IPS-18c (cell line): Measurements from ENCODE around the gene CLCN1.
"Not testable (repeated sequence)": the region's sequence is repeated elsewhere in the genome, so short reads cannot be mapped to it uniquely, and the experiment has no call there.

Experiments used
- H3K4me3 ChIP-seq: 2 replicates; pipeline ENCODE4 v1.7.0; 2013; ENCODE audit warnings: low read depth, mild to moderate bottlenecking, low read length, moderate library complexity; ENCODE audit not compliant: insufficient read depth
- H3K9me3 ChIP-seq: one replicate; pipeline ENCODE4 v1.6.1; 2013; ENCODE audit warnings: mild to moderate bottlenecking, low read length, moderate library complexity; ENCODE audit not compliant: control insufficient read depth, insufficient read depth

The CLCN1 gene

GRCh38 chr7:143387156-143387975, 71.5 kb downstream of the CLCN1 start:
- H3K4me3 ChIP-seq, result no peak overlapping the region

GRCh38 chr7:143388051-143388450, 72.1 kb downstream of the CLCN1 start:
- H3K9me3 ChIP-seq, result no peaks in the 10 kb centered on the region

More at GRCh38 chr7:143387156-143387975, 71.5 kb downstream of the CLCN1 start:
- no peaks in the 10 kb centered on the region for H3K9me3 ChIP-seq

GRCh38 chr7:143388491-143389101, 72.7 kb downstream of the CLCN1 start:
- Histone ChIP-seq H3K4me3 (no peak overlapping the region), H3K9me3 (no peaks in the 10 kb centered on the region)

More at GRCh38 chr7:143388051-143388450, 72.1 kb downstream of the CLCN1 start:
- no peak overlapping the region for H3K4me3 ChIP-seq

- H3K9me3 ChIP-seq, result no peaks in the 10 kb centered on the region
- no peak overlapping the region for H3K4me3 ChIP-seq
Measured at GRCh38 chr7:143389316-143390103, 73.6 kb downstream of the CLCN1 start.

- H3K9me3 ChIP-seq, result no peaks in the 10 kb centered on the region
- no peak overlapping the region for H3K4me3 ChIP-seq
Measured at GRCh38 chr7:143390104-143390772, 74.3 kb downstream of the CLCN1 start.

- H3K4me3 ChIP-seq, result no peak overlapping the region
- no peaks in the 10 kb centered on the region for H3K9me3 ChIP-seq
Measured at GRCh38 chr7:143390773-143391317, 74.9 kb downstream of the CLCN1 start.

- no peak overlapping the region for H3K4me3 ChIP-seq
- no peaks in the 10 kb centered on the region for H3K9me3 ChIP-seq
Measured at GRCh38 chr7:143391462-143392404, 75.8 kb downstream of the CLCN1 start.

- not testable (repeated sequence) for H3K9me3 ChIP-seq, H3K4me3 ChIP-seq
Measured at GRCh38 chr7:143392427-143392826, 76.5 kb downstream of the CLCN1 start.

GRCh38 chr7:143392875-143393266, 77.0 kb downstream of the CLCN1 start:
- Histone ChIP-seq H3K4me3 (no peak overlapping the region), H3K9me3 (no peaks in the 10 kb centered on the region)

- H3K4me3 ChIP-seq, result no peak overlapping the region
- no peaks in the 10 kb centered on the region for H3K9me3 ChIP-seq
Measured at GRCh38 chr7:143393267-143394041, 77.5 kb downstream of the CLCN1 start.

GRCh38 chr7:143394068-143394467, 78.2 kb downstream of the CLCN1 start:
- H3K9me3 ChIP-seq, result no peaks in the 10 kb centered on the region
- H3K4me3 ChIP-seq, result no peak overlapping the region

- Histone ChIP-seq H3K9me3 (no peaks in the 10 kb centered on the region), H3K4me3 (no peak overlapping the region)
Measured at GRCh38 chr7:143394777-143395176, 78.9 kb downstream of the CLCN1 start.

GRCh38 chr7:143395187-143396149, 79.6 kb downstream of the CLCN1 start:
- Histone ChIP-seq H3K9me3 (no peaks in the 10 kb centered on the region), H3K4me3 (no peak overlapping the region)

GRCh38 chr7:143396182-143396581, 80.3 kb downstream of the CLCN1 start:
- no peaks in the 10 kb centered on the region for H3K9me3 ChIP-seq
- H3K4me3 ChIP-seq, result no peak overlapping the region
